Fibroblast of lung (primary cell): ENCODE measurements around the gene ADCY5. TPM values are rescaled to one million over a fixed set of nuclear protein-coding genes. Genes with fewer than 3 reads are reported as not detected.

Source experiments
- DNase-seq, 2 donors: peaks; one replicate each; pipeline versions ENCODE4 v3.0.0 to v3.0.0-alpha.2; 2010; ENCODE audit warnings: low read depth in 2 of 2
- H2AFZ ChIP-seq: 2 replicates; pipeline ENCODE4 v1.5.1; 2012; ENCODE audit warnings: low read length, control low read depth, inconsistent platforms
- H3K27ac ChIP-seq: 2 replicates; pipeline ENCODE4 v1.5.1; 2011; ENCODE audit warnings: low read length, control low read depth; ENCODE audit not compliant: insufficient read depth
- H3K27me3 ChIP-seq: 2 replicates; pipeline ENCODE4 v1.5.1; 2011; ENCODE audit warnings: mild to moderate bottlenecking, low read length; ENCODE audit not compliant: control insufficient read depth, insufficient read depth
- H3K36me3 ChIP-seq: 2 replicates; pipeline ENCODE4 v1.5.1; 2011; ENCODE audit warnings: low read length; ENCODE audit not compliant: control insufficient read depth, insufficient read depth
- H3K4me1 ChIP-seq: 2 replicates; pipeline ENCODE4 v1.5.1; 2011; ENCODE audit warnings: low read length; ENCODE audit not compliant: control insufficient read depth, insufficient read depth; ENCODE audit errors: extremely low read depth
- H3K4me2 ChIP-seq: 2 replicates; pipeline ENCODE4 v1.5.1; 2011; ENCODE audit warnings: low read length, control low read depth; ENCODE audit not compliant: insufficient read depth; ENCODE audit errors: extremely low read depth
- H3K4me3 ChIP-seq, 4 experiments: fragments of 200-600 bp in 1 of 4; sonication (generic) in 1 of 4; replicated peaks in 1 of 4; 2 replicates each; pipeline ENCODE4 v1.5.1; 2011 to 2016; ENCODE audit warnings: low read length in 4 of 4, low read depth in 3 of 4, mild to moderate bottlenecking in 3 of 4, control low read depth in 2 of 4, inconsistent platforms in 1 of 4, mixed read lengths in 1 of 4; ENCODE audit not compliant: insufficient read depth in 1 of 4; ENCODE audit errors: control extremely low read depth in 1 of 4
- H3K79me2 ChIP-seq: 2 replicates; pipeline ENCODE4 v1.5.1; 2012; ENCODE audit warnings: mild to moderate bottlenecking, low read length, inconsistent platforms; ENCODE audit not compliant: control insufficient read depth, insufficient read depth
- H3K9ac ChIP-seq: 2 replicates; pipeline ENCODE4 v1.5.1; 2011; ENCODE audit warnings: mild to moderate bottlenecking, low read length, control low read depth; ENCODE audit not compliant: insufficient read depth
- H3K9me3 ChIP-seq: 2 replicates; pipeline ENCODE4 v1.5.1; 2012; ENCODE audit warnings: low read depth, low read length; ENCODE audit not compliant: control insufficient read depth, insufficient read depth
- H4K20me1 ChIP-seq: 2 replicates; pipeline ENCODE4 v1.5.1; 2011; ENCODE audit warnings: low read length; ENCODE audit not compliant: control insufficient read depth, insufficient read depth; ENCODE audit errors: extremely low read depth
- CTCF ChIP-seq, 2 donors: IDR thresholded peaks in 1 of 2; conservative IDR thresholded peaks in 1 of 2; 1 replicate in 1 of 2; 2 replicates in 1 of 2; pipeline ENCODE4 v1.5.1; 2011 to 2012; ENCODE audit warnings: low read length in 2 of 2, control low read depth in 1 of 2, inconsistent platforms in 1 of 2, low read depth in 1 of 2, mild to moderate bottlenecking in 1 of 2
- EZH2 ChIP-seq: IDR thresholded peaks from 2 replicates; pipeline ENCODE4 v1.5.1; 2012; ENCODE audit warnings: low read length, control low read depth, mild to moderate bottlenecking; ENCODE audit errors: missing control alignments
- polyA plus RNA-seq, 2 donors: library from polyadenylated mRNA; depleted of rRNA in 1 of 2; stranded (reverse) in 1 of 2; unstranded in 1 of 2; fragments of >200 nt; gene quantifications; 2 replicates each; pipeline ENCODE4 v1.2.1, GENCODE V29; 2011 to 2012; ENCODE audit warnings: missing spikeins in 1 of 2
- total RNA-seq: library from RNA; depleted of rRNA; stranded (reverse); fragments of >200 nt; gene quantifications from 2 replicates; pipeline ENCODE4 v1.2.1, GENCODE V29; 2014

The ADCY5 gene
- total and polyA plus RNA-seq, 2 donors (not counting 1 experiment from before 2014, with no cell fraction given) = 0.11 to 0.50 TPM

GRCh38 chr3:123315271-123315595 lies 133.7 kb downstream of the ADCY5 start:
- no peaks in the 10 kb centered on the region for H4K20me1 ChIP-seq
- no peak overlapping the region for H3K4me3 ChIP-seq
- H2AFZ ChIP-seq = no peak overlapping the region
- TF ChIP-seq CTCF (conservative IDR thresholded peaks at IDR 0.05 in 1 of 2, IDR thresholded peaks at IDR 0.05 in 1 of 2; ENCODE audit: low read depth in 1 of 2, low read length in 2 of 2) (no peak), EZH2 (no peak)
- peaks cover 11% of the 10 kb centered on the region for H3K27me3 ChIP-seq
- H3K36me3 ChIP-seq = no peaks in the 10 kb centered on the region
- no peak overlapping the region for H3K9ac ChIP-seq
- H3K4me2 ChIP-seq = no peak overlapping the region
- no peaks in the 10 kb centered on the region for H3K4me1 ChIP-seq
- no peak for DNase-seq
- H3K9me3 ChIP-seq = no peaks in the 10 kb centered on the region
- no peak overlapping the region for H3K27ac ChIP-seq
- H3K79me2 ChIP-seq = no peaks in the 10 kb centered on the region

- H3K4me3 ChIP-seq = no peak overlapping the region
- H3K9ac ChIP-seq = no peak overlapping the region
- no peak overlapping the region for H2AFZ ChIP-seq
- H3K27ac ChIP-seq = no peak overlapping the region
- H3K27me3 ChIP-seq = peaks cover 11% of the 10 kb centered on the region
- no peaks in the 10 kb centered on the region for H3K79me2 ChIP-seq
- no peaks in the 10 kb centered on the region for H4K20me1 ChIP-seq
- H3K4me1 ChIP-seq = no peaks in the 10 kb centered on the region
- no peaks in the 10 kb centered on the region for H3K36me3 ChIP-seq
- no peak for TF ChIP-seq EZH2
- no peaks in the 10 kb centered on the region for H3K9me3 ChIP-seq
- DNase-seq = no peak
- H3K4me2 ChIP-seq = no peak overlapping the region
These were observed 134.3 kb downstream of the ADCY5 start for GRCh38 chr3:123314359-123315270.

- no peak overlapping the region for H3K4me3 ChIP-seq
- no peaks in the 10 kb centered on the region for H3K36me3 ChIP-seq
- no peak overlapping the region for H3K9ac ChIP-seq
- no peak overlapping the region for H3K27ac ChIP-seq
- no peak overlapping the region for H3K4me2 ChIP-seq
- peaks cover 8% of the 10 kb centered on the region for H3K27me3 ChIP-seq
- H3K9me3 ChIP-seq = no peaks in the 10 kb centered on the region
- H3K4me1 ChIP-seq = no peaks in the 10 kb centered on the region
- no peaks in the 10 kb centered on the region for H3K79me2 ChIP-seq
- no peaks in the 10 kb centered on the region for H4K20me1 ChIP-seq
- no peak for DNase-seq
- TF ChIP-seq CTCF (conservative IDR thresholded peaks at IDR 0.05 in 1 of 2, IDR thresholded peaks at IDR 0.05 in 1 of 2; ENCODE audit: low read depth in 1 of 2, low read length in 2 of 2) = no peak
- no peak for TF ChIP-seq EZH2
- H2AFZ ChIP-seq = no peak overlapping the region
These were observed 135.0 kb downstream of the ADCY5 start for GRCh38 chr3:123313889-123314288.
